Stimulated activated CD8-positive, alpha-beta memory T cell treated with anti-CD3 and anti-CD28 coated beads, Interleukin-4, amount 100 ng/mL, for 4 hours (primary cell): Measurements from ENCODE around the gene SCNM1.

ENCODE experiments used
- DNase-seq, 2 donors: peaks; one replicate each; pipeline ENCODE4 v3.0.0-alpha.2; 2020; ENCODE audit warnings: low read depth in 2 of 2, low spot score in 1 of 2

The SCNM1 gene, protein sequence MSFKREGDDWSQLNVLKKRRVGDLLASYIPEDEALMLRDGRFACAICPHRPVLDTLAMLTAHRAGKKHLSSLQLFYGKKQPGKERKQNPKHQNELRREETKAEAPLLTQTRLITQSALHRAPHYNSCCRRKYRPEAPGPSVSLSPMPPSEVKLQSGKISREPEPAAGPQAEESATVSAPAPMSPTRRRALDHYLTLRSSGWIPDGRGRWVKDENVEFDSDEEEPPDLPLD

DNA sequence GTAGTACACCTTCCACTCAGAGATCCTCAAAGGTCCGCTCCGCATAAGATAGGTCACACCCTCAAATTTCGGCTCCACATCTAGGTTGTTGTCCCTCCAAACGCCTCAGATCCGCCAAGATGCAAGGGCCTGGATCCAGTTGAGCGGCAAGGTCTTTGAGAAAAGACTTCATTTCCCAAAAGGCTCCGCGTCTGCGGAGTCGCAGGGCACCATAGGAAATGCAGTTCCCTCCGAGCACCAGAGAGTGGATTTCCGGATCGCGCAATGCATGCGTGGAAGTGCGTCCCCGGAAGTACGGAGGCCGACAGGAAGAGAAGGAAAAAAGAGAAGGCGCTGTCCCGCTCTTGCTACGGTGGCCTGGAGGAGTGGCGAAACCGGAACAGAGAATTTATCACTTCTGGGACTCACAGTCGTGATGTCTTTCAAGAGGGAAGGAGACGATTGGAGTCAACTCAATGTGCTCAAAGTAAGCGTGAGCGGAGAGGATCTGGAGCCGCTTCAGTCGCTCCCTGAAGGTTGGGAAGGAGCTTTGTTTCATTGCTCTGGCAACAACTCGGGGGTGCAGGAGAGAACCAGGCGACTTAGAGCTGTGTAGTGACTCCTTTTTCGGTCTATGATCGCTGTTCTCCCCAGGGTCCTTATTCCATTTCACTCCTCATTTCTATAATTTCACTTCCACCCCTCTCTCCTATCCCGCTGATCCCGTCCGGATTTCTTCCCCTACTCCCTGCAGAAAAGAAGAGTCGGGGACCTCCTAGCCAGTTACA lies at the start of gene SCNM1, which contains the start of gene LYSMD1:
TSS of gene SCNM1 (plus strand) at position 407 of the 767 bp plus-strand sequence. CDS start at position 416, 9 bp downstream.
TSS of gene LYSMD1 (minus strand) at position 165 of the 767 bp plus-strand sequence. CDS start 644 bp downstream, outside the sequence.
- peak; percentile 90 to 93 for DNase-seq

DNA sequence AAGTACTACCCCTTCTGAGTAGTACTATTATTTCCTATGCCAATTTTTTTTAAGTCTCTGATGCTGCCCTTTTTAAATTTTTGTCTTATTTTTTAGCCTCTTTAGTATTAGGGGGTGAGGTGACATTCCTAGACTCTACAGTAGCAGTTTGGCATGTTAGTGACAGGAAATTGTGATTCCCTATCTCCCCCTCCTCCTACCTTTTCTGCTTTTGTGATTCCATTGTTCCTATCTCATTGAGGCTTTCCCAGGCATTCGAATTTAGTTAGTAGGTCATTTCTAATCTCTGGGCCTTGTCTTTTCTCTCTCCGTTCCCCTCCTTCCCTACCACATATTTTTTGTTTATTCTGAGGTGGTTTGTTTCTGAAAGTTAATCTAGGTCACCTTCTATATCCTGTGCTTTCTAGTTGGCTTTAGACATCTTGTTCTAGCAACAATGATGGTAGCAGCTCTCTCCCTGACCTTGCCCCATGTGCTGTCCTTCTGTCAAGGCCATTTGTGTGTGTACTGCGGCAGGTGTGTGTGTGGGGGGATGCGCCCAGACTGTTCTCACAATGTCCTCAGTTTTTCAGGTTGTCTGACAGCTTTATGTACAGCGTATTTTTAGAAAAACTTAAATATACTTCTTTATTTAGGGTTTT lies 41.1 kb upstream of the SCNM1 start:
- DNase-seq = no peak

DNA sequence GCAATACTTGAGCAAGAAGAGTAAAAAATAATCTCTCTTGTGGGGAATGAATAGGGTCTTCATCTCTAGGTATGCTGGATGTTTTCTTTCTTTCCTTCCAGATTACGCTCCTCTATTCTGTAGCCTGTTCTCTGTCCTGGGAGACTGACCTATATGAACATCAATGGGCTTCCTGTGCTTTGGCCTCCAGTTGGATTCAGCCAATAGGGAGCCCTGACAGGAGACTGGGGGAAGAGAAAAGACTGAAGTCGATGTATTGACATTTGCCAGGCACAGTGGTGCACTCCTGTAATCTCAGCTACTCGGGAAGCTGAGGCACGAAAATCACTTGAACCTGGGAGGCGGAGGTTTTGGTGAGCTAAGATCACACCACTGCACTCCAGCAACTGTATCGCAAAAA lies 37.1 kb upstream of the SCNM1 start:
- DNase-seq = no peak

DNA sequence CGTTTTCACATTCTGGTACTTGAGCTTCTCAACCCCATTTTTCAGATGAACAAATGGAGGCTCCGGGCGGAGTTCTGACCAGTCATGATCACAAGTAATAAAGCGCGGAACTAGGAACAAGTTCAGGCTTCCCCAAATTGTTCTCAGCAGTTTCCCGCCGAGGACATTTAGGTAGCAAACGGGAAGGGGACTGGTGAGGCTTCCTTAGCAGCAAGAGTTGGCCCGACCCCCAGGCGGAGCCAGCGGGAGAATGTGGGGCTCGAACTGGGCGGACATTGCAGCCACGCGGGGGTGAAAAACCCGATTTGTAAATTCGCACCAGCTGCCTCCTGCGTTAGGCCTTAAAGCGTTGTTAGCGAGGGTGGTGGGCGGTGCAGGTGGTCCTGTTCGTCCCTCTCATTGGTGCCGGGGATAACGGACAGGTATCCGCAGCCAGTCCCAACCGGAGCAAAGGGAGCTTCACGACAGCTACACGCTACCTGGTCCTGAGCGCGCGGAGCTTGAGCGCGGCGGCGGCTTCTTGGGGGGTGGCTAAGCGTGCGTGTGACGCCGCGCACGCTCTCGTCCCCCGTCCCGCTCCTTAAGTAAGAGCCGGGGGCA lies 34.9 kb upstream of the SCNM1 start:
- DNase-seq = peak; percentile 45 to 71

DNA sequence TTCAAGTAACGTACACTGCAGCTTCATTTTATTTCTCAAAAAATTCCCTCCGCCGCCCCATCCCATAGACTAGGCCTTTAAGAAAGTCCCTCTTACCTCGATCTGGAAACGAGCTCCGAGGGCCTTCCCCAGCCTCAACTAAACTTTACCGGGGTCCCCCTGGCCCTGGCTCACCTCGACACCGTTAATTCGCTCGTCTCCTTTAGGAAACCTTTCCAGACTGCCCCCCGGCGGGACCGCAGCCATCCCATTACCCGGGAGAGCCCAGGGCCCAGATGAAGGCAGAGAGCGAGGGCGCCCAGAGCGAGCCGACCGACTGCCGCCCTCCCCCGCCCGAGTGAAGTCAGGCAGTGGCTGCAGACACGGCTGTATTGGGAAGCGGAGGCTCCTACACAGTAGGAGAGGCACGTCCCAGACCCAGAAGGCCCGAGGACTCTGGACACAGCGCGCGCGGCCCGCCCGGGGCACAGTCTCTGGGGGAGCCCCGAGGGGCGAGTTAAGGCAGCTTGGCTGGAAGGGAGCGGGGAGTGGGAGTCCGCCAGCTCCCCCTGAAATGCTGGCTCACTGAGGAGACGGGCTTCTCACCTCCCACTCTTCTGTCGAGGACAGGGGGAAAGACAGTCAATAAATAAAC lies 34.1 kb upstream of the SCNM1 start:
- no peak for DNase-seq

DNA sequence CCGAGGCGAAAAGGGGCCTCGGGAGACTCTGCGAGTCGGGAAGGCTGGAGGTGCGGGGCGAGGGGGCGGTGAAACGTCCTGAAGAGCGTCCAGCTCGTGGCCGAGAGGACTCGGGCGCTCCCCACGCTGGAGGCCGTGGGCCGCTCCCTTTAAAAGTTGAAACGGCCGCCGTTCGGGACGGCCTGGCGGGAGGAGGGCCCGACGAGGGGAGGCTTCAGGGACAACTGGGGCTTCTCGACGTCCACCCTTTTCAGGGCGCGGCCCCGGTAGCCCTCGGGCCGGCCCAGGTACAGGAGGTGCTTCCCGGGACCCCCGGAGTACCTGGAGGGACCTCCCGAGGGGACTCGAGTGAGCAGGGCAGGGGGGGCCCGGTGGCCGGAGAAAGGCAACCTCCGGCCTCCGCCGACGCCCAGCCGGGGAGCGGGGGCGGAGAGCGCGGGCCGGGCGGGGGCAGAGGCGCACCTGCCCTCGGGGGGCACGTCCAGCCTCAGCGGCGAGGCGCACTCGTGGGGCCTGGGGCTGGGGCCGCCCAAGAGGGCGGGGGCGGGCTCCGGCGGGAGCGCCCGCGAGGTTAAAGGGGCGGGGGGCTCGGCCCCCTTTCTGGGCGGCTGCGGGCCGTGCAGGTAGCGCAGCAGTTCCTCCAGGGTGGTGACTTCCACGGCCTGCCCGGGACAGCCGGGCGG lies 33.5 kb upstream of the SCNM1 start:
- DNase-seq = no peak

DNA sequence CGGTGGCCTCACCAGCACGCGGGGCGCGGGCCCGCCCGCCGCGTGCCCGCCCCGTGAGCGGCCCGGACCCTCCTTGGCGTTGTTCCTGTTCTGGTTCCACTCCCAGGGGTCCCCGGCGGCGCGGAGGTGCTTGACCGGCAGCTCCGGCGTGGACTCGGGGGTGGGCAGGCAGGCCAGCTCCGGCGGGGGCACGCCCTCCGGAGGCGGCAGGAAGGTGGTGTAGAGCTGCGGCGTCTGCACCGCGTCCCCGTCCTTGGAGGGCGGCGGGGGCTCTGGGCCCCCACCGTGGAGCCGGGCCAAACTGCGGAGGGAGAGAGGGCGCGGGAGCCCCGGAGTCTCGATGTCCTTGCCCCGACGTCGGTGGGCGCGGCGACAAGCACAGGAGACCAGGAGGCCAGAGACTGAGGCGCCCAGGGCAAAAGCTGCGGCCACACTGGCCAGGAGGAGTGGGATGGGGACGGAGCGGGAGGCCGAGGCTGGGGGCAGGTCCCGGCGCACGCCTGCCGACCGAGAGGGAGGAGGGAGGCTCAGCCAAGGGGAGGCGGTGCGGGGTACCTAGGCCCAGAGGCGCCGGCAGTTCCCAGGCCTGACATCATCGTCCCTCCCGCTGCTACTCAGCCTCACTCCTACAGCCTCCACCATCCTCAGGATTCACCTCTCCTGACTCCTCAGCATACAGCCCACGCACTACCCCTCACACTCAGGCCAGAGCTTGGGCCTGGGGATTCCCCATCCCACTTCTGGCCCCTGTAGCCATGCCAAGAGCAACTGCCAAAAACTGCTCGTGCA lies 32.7 kb upstream of the SCNM1 start:
- DNase-seq = no peak

DNA sequence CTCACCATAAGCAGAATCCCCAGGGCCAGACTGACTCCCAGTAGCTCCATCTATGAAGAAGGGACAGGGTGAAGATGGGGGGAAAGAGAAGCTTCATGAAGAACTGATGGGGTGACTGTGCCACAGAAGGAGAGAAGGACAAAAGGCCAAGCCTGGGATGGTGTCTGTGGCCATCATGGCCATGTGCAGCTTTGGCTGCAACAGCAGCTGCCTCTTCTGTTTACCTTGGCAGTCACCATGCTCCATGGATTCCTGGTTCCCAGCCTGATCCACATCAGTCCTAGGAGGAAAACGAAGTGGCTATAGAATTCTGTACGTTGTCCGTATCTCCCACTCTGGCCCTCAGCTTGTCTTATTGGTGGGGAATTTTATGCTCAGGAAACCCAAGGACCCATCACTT lies 31.5 kb upstream of the SCNM1 start:
- no peak for DNase-seq

DNA sequence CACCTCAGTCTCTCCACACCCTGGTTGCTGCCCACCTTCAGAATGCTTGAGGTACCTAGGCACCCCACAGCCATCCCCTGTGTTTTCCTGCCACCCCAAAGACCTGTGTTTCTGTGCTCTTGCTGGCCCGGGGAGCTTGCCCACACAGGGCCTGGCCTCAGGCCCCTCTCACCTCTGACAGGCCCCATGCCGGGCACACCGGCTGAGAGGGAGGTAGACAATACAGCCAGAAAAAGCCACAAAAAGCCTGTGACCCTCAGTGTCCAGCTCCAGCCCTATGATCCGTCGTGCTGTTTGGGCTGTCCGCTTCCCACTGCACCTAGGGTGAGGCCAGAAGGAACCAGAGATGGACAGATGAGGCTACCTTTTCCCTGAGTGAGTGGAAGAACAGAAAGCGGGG lies 31.0 kb upstream of the SCNM1 start:
- DNase-seq = no peak

DNA sequence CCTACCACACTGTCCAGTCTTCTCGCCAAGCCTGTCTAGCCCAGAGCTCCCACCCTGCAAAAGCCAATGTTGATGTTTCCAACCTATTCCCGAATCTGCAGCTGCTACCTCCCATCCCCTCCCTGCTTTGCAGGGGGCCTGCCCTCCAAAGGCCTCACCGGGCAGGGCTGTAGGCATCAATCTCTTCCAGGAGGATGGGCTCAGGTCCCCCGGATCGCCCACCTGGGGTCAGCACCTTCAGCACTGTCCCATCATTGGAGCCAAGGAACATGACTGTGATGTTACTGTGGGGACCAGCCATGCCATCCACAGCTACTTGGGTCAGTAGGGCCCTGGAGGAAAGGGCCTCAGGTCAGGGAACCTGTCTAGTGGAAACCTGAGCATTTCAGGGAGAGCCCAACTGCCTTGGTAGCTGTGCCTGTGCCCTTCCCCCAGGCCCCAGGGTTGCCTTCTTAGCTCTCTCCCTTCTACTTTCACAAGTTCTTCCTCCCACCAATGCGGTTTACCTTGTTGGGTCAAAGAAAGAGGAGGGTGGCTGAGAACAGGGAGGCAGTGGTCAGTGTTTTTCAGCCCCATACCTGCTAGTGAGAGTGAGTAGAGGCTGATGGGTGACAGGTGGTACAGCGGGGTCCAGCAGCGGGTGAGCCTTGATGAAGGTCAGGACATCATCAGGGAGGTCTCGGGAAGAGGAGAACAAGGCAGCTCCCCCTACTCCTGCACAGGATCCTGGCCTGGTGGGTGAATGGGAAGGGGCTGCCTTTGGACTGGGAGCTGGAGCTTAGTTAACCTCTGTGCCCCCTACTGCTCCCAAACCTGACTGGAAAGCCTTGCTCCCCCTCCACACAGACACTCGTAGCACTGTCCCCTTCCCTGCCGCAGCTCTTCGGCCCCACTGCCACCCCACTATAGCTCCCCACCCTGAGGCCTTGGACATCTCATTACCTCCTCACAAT lies 30.2 kb upstream of the SCNM1 start:
- DNase-seq = no peak

DNA sequence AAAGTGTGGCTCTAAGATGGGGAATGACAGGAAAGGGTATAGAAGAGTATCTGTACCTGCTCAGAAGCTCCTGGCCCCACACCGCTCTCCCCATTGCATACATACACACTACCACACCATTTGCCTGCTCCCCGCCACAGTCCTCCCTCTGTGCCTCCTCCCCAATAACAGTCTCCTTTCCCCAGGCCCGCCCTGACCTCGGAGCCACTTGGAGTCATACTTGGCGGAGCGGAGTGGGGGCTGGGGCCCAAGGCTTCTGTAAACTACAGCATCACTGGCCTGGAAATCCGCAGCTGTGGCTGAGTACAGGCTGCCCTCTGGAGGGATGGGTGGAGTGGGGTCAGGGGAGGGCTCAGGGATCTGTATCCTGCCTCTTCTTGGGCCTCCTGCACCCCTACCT lies 28.2 kb upstream of the SCNM1 start:
- no peak for DNase-seq

DNA sequence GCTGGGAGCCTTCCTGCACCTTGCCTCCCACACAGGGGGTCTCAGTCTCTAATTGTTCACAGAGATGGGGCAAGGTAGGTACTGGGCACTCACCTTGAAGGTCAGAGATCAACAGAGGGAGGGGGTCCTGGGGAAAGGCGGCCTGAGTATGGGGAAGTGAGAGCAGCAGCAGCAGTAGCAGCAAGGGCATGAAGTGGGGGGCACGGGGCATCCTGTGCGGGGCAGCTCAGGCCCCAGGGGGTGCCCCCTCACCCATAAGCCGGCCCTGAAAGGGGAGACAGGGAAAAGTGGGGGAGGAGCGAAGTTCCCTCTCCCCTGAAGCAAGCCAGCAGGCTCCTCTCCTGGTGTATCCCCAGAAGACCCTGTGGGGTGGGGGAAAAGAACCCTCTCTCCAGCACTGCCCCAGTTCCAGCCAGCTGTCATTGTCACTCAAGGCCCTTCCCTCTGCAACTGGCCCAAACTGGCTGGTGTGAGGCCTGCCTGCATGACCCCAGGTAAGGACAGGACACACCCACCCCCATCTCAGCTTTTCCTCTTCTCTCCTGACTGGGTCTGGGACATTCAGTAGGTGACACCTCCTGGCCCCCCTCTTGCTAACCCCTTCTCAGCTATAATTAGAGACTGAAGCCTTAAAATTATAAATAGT lies 23.4 kb upstream of the SCNM1 start:
- DNase-seq = no peak

DNA sequence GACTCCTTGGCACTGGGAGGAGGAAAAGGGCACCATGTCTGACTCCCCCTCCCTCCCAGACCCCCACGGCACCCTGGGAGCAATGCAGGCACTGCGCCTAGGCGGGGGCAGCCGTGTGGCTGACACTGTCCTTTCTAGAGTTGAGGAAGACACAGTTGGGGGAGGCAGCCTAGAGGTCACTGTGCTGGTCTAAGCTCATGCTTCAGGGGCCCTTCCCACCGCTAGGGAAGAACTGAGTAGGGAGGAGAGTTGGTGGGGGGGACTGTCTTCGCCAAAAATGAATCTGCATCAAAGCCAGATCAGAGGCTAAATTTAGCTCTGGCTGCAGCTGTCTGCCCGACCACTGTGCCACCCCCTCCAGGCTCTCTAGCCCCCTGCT lies 22.9 kb upstream of the SCNM1 start:
- no peak for DNase-seq

DNA sequence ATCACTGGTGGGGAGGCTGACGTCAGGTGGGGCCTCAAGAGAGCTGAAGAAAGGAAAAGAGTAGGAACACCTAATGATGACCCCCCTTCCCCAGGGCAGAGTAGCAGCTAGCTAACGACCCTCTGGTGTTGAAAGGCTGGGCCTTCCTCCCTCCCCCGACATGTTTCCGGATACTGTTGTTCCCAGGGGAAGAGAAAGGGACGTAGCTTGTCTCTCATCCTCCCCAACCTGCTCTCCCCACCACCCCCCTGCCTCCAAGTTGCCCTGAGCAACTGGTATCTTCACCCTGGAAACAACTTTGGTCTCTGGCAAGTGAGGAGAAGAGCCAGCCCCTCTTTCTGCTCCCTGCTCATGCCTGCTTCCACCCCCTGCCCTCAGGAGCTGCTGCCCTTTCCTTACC lies 22.0 kb upstream of the SCNM1 start:
- no peak for DNase-seq

DNA sequence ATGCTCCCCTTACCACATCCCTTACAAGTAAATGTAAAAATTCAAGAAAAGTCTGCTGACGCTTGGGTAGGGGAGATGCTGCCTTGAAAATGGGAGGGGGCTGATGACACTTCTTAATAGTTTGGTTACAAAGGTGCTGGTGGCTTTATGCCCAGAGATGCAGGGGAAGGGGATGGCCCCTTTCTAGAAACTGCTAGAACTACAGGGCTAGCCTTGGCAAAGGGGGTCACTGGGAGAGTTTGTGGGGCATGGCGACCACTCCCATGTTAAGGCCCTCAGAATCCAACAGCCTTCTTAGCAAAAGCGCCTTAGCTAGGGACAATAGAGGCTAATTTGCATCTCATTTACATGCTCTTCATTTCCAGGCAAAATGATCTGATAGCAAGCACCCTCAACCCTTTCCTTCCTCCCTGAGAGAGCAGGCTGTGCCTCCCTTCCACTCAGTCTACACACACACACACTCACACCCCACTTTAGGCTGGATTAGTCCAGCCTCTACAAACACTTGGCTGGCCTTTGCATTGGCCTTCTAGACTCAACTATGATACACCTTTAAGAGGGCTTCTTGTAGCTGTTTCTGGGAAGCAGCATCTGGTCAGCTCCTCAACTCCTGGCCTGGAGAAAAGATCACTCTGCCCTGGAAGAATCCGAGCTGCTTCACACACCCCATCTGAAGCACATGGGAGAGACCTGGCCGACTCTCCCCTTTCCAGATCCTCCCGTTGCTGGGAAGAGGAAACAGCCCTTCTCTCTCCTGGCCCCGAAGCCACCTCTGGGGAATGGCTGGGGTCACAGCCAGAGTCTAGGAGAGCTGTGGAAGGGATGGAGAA lies 21.3 kb upstream of the SCNM1 start:
- DNase-seq = no peak

DNA sequence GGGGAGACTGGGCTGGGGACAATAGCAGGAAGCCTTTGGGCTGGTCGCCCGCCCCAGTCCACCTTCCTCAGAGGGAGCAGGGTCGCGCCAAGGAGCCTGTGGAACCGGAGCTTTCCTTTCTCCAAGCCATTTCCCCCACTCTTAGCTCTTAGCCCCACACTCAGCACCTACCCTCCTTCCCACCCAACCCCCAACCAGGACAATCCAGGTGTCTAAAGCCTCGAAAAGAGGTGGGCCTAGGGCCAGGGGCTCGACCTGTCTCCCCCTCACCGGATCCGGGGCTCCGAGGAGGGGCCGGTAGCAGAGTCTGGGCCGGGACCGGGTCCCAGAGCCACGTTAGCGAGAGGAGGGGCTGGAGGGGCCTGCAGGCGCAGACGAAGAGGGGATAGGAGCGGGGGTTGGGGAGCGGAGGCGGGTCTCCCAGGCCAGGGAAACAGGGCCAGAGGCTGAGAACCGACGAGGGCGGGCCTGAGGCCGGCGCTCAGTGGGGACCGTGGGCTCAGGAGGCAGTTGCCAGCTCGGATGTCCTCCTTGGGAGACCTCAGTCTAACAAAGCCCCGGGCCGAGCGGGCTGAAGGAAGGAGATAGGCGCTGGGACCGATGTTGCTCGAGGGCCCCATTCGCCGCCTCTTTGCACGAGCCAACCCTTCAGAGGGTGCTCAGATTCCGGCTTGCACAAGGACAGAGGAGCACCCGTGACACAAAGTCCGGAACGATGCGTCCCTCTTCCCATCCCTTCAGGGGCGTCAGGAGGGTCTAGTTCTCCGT lies 20.5 kb upstream of the SCNM1 start:
- no peak for DNase-seq

DNA sequence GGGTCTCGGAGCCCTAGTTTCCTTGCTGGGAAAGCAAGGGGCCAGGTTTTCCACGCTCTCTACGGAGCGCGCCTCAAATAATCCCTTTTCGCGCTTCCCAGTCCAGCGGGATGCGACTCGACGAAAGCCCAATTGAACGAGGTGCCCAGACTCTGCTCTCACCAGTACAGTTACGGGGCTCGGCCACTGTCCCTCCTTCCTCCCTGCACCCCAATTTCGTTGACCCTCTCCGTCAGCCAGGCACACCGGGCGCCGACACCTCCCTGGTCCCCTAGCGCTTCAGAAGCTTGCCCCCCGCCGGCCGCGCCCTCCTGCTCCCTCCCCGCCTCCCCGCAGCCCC lies 19.9 kb upstream of the SCNM1 start:
- no peak for DNase-seq
